H1 (cell line): ENCODE results near the gene PDE4B. TPM values are rescaled to one million over a fixed set of nuclear protein-coding genes. Genes with fewer than 3 reads are reported as not detected.

Experiments
- CTCF ChIA-PET: fragments of 300-600 bp; sonication (Branson Sonifier 250); formaldehyde crosslinking; loops from one replicate; lab custom pipeline; 2021; ENCODE audit not compliant: partially characterized antibody; lab: Charles Lee
- POLR2A ChIA-PET: fragments of 300-600 bp; sonication (Branson Sonifier 250); formaldehyde crosslinking; loops from one replicate; lab custom pipeline; 2021; ENCODE audit warnings: inconsistent platforms; ENCODE audit not compliant: partially characterized antibody; lab: Charles Lee
- DNase-seq, 2 experiments: peaks; one replicate each; pipeline versions ENCODE4 v3.0.0 to v3.0.0-alpha.2; 2010 to 2022; ENCODE audit warnings: low spot score in 2 of 2, low read depth in 1 of 2, mixed read lengths in 1 of 2
- FAIRE-seq: peaks from 2 replicates; lab custom pipeline; 2011; peaks lifted over from hg19 to GRCh38; lab: Jason Lieb, UNC
- H2AFZ ChIP-seq: 2 replicates; pipeline ENCODE4 v1.8.1; 2012; ENCODE audit warnings: low read length, inconsistent platforms
- H2AK5ac ChIP-seq: 2 replicates; pipeline ENCODE4 v1.6.1; 2013; ENCODE audit warnings: low read depth, low read length
- H2BK120ac ChIP-seq: replicated peaks from 2 replicates; pipeline ENCODE3; 2013; ENCODE audit warnings: low read depth, low read length, inconsistent platforms
- H2BK12ac ChIP-seq: 2 replicates; pipeline ENCODE4 v1.6.1; 2013; ENCODE audit warnings: low read depth, low read length
- H2BK15ac ChIP-seq: 2 replicates; pipeline ENCODE4 v1.6.1; 2013; ENCODE audit warnings: low read length
- H2BK20ac ChIP-seq: 2 replicates; pipeline ENCODE4 v1.6.1; 2013; ENCODE audit warnings: low read length
- H2BK5ac ChIP-seq: 2 replicates; pipeline ENCODE4 v1.6.1; 2013; ENCODE audit warnings: low read depth, low read length
- H3K14ac ChIP-seq: 2 replicates; pipeline ENCODE4 v1.6.1; 2013; ENCODE audit warnings: inconsistent platforms; ENCODE audit not compliant: insufficient read length
- H3K18ac ChIP-seq: 2 replicates; pipeline ENCODE4 v1.6.1; 2013; ENCODE audit warnings: low read length; ENCODE audit errors: extremely low read depth
- H3K23ac ChIP-seq: 2 replicates; pipeline ENCODE4 v1.6.1; 2013; ENCODE audit warnings: inconsistent platforms; ENCODE audit not compliant: insufficient read length
- H3K23me2 ChIP-seq: 2 replicates; pipeline ENCODE4 v1.6.1; 2013; ENCODE audit warnings: low read depth, low read length
- H3K27ac ChIP-seq: 2 replicates; pipeline ENCODE4 v1.6.1; 2011; ENCODE audit warnings: low read depth, low read length, inconsistent platforms
- H3K27me3 ChIP-seq, 4 experiments: replicated peaks in 1 of 4; 1 replicate in 1 of 4; 2 replicates in 3 of 4; pipeline versions ENCODE4 v1.6.1 to v1.8.1; 2011 to 2013; ENCODE audit warnings: low read length in 3 of 4, mild to moderate bottlenecking in 3 of 4, inconsistent platforms in 2 of 4, mixed read lengths in 2 of 4, moderate library complexity in 1 of 4; ENCODE audit not compliant: control insufficient read depth in 3 of 4, insufficient read depth in 3 of 4; ENCODE audit errors: extremely low read depth in 1 of 4
- H3K36me3 ChIP-seq, 4 experiments: 2 replicates each; pipeline versions ENCODE4 v1.6.1 to v1.8.1; 2011 to 2013; ENCODE audit warnings: mild to moderate bottlenecking in 4 of 4, low read length in 3 of 4, moderate library complexity in 2 of 4, control low read depth in 1 of 4, inconsistent platforms in 1 of 4; ENCODE audit not compliant: insufficient read depth in 4 of 4, control insufficient read depth in 2 of 4
- H3K4ac ChIP-seq: replicated peaks from 2 replicates; pipeline ENCODE3; 2013; ENCODE audit warnings: low read length, low read depth, mixed read lengths, inconsistent platforms; ENCODE audit not compliant: insufficient read length
- H3K4me1 ChIP-seq, 4 experiments: replicated peaks in 1 of 4; 1 replicate in 1 of 4; 2 replicates in 3 of 4; pipeline versions ENCODE4 v1.6.1 to v1.8.1; 2011 to 2013; ENCODE audit warnings: low read length in 3 of 4, inconsistent platforms in 2 of 4, mixed read lengths in 1 of 4; ENCODE audit not compliant: insufficient read depth in 4 of 4, control insufficient read depth in 3 of 4
- H3K4me2 ChIP-seq, 2 experiments: 2 replicates each; pipeline versions ENCODE4 v1.6.1 to v1.8.1; 2011 to 2013; ENCODE audit warnings: low read depth in 2 of 2, low read length in 2 of 2, control low read depth in 1 of 2, inconsistent platforms in 1 of 2, mild to moderate bottlenecking in 1 of 2; ENCODE audit not compliant: insufficient read depth in 1 of 2
- H3K4me3 ChIP-seq, 4 experiments: fragments of 200-600, 300-600 bp in 1 of 4; sonication (generic), shearing (Covaris generic), sonication (Bioruptor Twin) in 1 of 4; 2 replicates each; pipeline versions ENCODE4 v1.5.1 to v1.8.1; 2011 to 2016; ENCODE audit warnings: low read length in 4 of 4, low read depth in 3 of 4, control low read depth in 2 of 4, inconsistent platforms in 2 of 4, mild to moderate bottlenecking in 2 of 4, mixed read lengths in 1 of 4, moderate library complexity in 1 of 4; ENCODE audit not compliant: insufficient read depth in 2 of 4; ENCODE audit errors: extremely low read depth in 1 of 4
- H3K56ac ChIP-seq: replicated peaks from 2 replicates; pipeline ENCODE3; 2013; ENCODE audit warnings: low read depth, mild to moderate bottlenecking, mixed read lengths, low read length, inconsistent platforms; ENCODE audit not compliant: insufficient read length
- H3K79me1 ChIP-seq: 2 replicates; pipeline ENCODE4 v1.6.1; 2013; ENCODE audit warnings: low read depth, low read length, control low read depth
- H3K79me2 ChIP-seq, 2 experiments: 2 replicates each; pipeline versions ENCODE4 v1.6.1 to v1.8.1; 2012 to 2013; ENCODE audit warnings: low read length in 2 of 2, mild to moderate bottlenecking in 2 of 2, inconsistent platforms in 1 of 2; ENCODE audit not compliant: insufficient read depth in 2 of 2, control insufficient read depth in 1 of 2
- H3K9ac ChIP-seq, 4 experiments: replicated peaks in 1 of 4; 1 replicate in 1 of 4; 2 replicates in 3 of 4; pipeline versions ENCODE4 v1.6.1 to v1.8.1; 2011 to 2013; ENCODE audit warnings: low read depth in 3 of 4, low read length in 3 of 4, control low read depth in 2 of 4, mild to moderate bottlenecking in 2 of 4, moderate library complexity in 2 of 4, inconsistent platforms in 1 of 4; ENCODE audit errors: extremely low read depth in 1 of 4
- H3K9me3 ChIP-seq, 2 experiments: 2 replicates each; pipeline versions ENCODE4 v1.6.1 to v1.8.1; 2012 to 2013; ENCODE audit warnings: mild to moderate bottlenecking in 2 of 2, moderate library complexity in 2 of 2, control low read depth in 1 of 2, inconsistent platforms in 1 of 2, low read depth in 1 of 2, low read length in 1 of 2, mixed read lengths in 1 of 2; ENCODE audit not compliant: insufficient read depth in 2 of 2
- H4K20me1 ChIP-seq, 2 experiments: replicated peaks in 1 of 2; 2 replicates each; pipeline versions ENCODE3 to v1.8.1; 2011 to 2013; ENCODE audit warnings: inconsistent platforms in 2 of 2, low read length in 2 of 2, mild to moderate bottlenecking in 1 of 2; ENCODE audit not compliant: insufficient read depth in 2 of 2, control insufficient read depth in 1 of 2
- H4K5ac ChIP-seq: 2 replicates; pipeline ENCODE4 v1.6.1; 2013; ENCODE audit warnings: low read length, low read depth, mixed read lengths, inconsistent platforms; ENCODE audit not compliant: insufficient read length
- H4K8ac ChIP-seq: 2 replicates; pipeline ENCODE4 v1.8.0; 2013; ENCODE audit warnings: mild to moderate bottlenecking, moderate library complexity, low read length, inconsistent platforms; ENCODE audit not compliant: insufficient read depth; ENCODE audit errors: extremely low read depth
- H4K91ac ChIP-seq: replicated peaks from 2 replicates; pipeline ENCODE3; 2013; ENCODE audit warnings: low read length, mixed read lengths, inconsistent platforms; ENCODE audit not compliant: insufficient read length
- BACH1 ChIP-seq: IDR thresholded peaks from 2 replicates; pipeline ENCODE4 v1.6.1; 2012; ENCODE audit warnings: low read length, improper control_type of control experiment
- BCL11A ChIP-seq, 2 experiments: IDR thresholded peaks; one replicate each; pipeline ENCODE4 v1.6.1; 2011; ENCODE audit warnings: low read depth in 2 of 2, low read length in 2 of 2, mild to moderate bottlenecking in 2 of 2
- CREB1 ChIP-seq: IDR thresholded peaks from 2 replicates; pipeline ENCODE4 v1.6.1; 2012; ENCODE audit warnings: inconsistent platforms
- KDM5A ChIP-seq: fragments of 200-600 bp; IDR thresholded peaks from 2 replicates; pipeline ENCODE4 v1.7.1; 2012; ENCODE audit warnings: mild to moderate bottlenecking, low read length, inconsistent platforms, mixed read lengths
- POU5F1 ChIP-seq: IDR thresholded peaks from 2 replicates; pipeline ENCODE4 v1.6.1; 2011; ENCODE audit warnings: low read depth, mild to moderate bottlenecking, low read length, moderate library complexity
- RBBP5 ChIP-seq: IDR thresholded peaks from 2 replicates; pipeline ENCODE4 v1.7.1; 2012; ENCODE audit warnings: low read depth, mild to moderate bottlenecking, inconsistent platforms, low read length, moderate library complexity, borderline replicate concordance
- SAP30 ChIP-seq: fragments of 300-600 bp; sonication (generic); IDR thresholded peaks from 2 replicates; pipeline ENCODE4 v1.7.1; 2012; ENCODE audit warnings: low read length, moderate library complexity, mild to moderate bottlenecking, inconsistent platforms; ENCODE audit not compliant: insufficient read depth, insufficient replicate concordance
- SP1 ChIP-seq: IDR thresholded peaks from 2 replicates; pipeline ENCODE4 v1.6.1; 2011; ENCODE audit warnings: low read depth, low read length
- WGBS, 2 experiments: shearing (Covaris generic) in 1 of 2; methylation state at CpG; one replicate each; pipeline versions ENCODE4 v1.1.6 to v1.1.7; 2013 to 2015; ENCODE audit warnings: low lambda C conversion rate in 2 of 2, mixed read lengths in 2 of 2, inconsistent platforms in 1 of 2, low coverage in 1 of 2, missing lambda C conversion rate in 1 of 2; ENCODE audit not compliant: insufficient replicate concordance in 2 of 2, insufficient coverage in 1 of 2, insufficient read length in 1 of 2; ENCODE audit errors: extremely low coverage in 1 of 2, missing lambda C conversion rate in 1 of 2; 5-methylcytosine and 5-hydroxymethylcytosine counted together
- polyA plus RNA-seq, 7 experiments: library from polyadenylated mRNA; depleted of rRNA in 3 of 7; stranded (reverse) in 5 of 7; unstranded in 2 of 7; fragments of >200 nt in 5 of 7; fragments of 200-250 nt in 2 of 7; gene quantifications; 1 replicate in 5 of 7; 2 replicates in 1 of 7; 4 replicates in 1 of 7; pipeline versions ENCODE4 v1.2.1 to v1.2.3, GENCODE V29; 2011 to 2013; ENCODE audit warnings: missing spikeins in 2 of 7, mixed read lengths in 2 of 7
- total RNA-seq: library from RNA; stranded (reverse); fragmentation: NEBNext Ultra II Directional; extraction: Animal tissue kit (Norgen Biotek cat#: 25700); gene quantifications from 2 replicates; pipeline ENCODE4 v1.2.1, GENCODE V29; 2021

The PDE4B gene
- total and polyA plus RNA-seq, 2 of the 8 experiments (the other 6 are each of a cell fraction or from before 2014, with no cell fraction given), result 5.0 to 15.1 TPM

DNA sequence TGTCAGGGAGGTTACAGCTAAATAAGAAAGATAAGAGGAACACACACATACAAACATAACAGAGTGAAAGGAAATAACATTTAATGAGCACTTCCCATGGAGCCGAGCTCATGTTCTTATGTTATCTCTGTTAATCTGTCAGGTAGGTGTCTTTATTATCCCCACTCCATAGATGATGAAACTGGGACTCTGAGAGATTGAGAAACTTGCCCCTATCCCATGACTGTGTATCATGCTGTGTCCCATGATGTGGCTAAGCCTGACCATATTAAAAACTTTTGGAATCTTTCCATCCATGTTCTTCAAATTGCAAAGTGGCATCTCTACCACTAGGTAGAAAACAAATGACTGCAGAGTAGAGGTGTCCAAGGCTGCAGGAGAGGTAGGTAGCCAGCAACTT, 456.1 kb downstream of the PDE4B start:
- Histone ChIP-seq H3K79me2 (no peaks in the 10 kb centered on the region), H2BK120ac (no peak overlapping the region), H3K4ac (no peak overlapping the region), H2AK5ac (no peak overlapping the region), H2BK5ac (no peak overlapping the region), H2BK15ac (no peak overlapping the region), H3K27me3 (no peaks in the 10 kb centered on the region), H3K36me3 (no peaks in the 10 kb centered on the region), H2AFZ (no peak overlapping the region), H2BK20ac (no peak overlapping the region), H2BK12ac (no peak overlapping the region), H4K5ac (no peak overlapping the region), H3K23me2 (no peaks in the 10 kb centered on the region), H3K4me2 (no peak overlapping the region), H4K91ac (no peak overlapping the region), H3K4me3 (no peak overlapping the region), H4K8ac (no peak overlapping the region), H3K18ac (no peak overlapping the region), H4K20me1 (no peaks in the 10 kb centered on the region), H3K9ac (no peak overlapping the region), H3K23ac (no peak overlapping the region), H3K27ac (no peak overlapping the region), H3K14ac (no peak overlapping the region), H3K56ac (no peak overlapping the region)
- FAIRE-seq (no peak), DNase-seq (no peak)
- CTCF ChIA-PET, result interaction anchor here (0.6 to 18.4 kb wide), 10 partner anchors 6 to 455 kb away, joined by 3 to 273 read pairs (median 4); no protein-coding TSS in a partner anchor
- 88% methylated on average over 1 of the region's 1 CpG; no CpG with 5 or more reads in 1 of the 2 experiments for WGBS, 2 experiments
- TF ChIP-seq SP1 (no peak), SAP30 (no peak), BACH1 (no peak), KDM5A (no peak), CREB1 (no peak), BCL11A (IDR thresholded peaks at IDR 0.05; ENCODE audit: low read depth in 2 of 2, low read length in 2 of 2) (no peak), RBBP5 (no peak), POU5F1 (no peak)
- TF ChIP-seq, all 59 proteins: peak for 0
- Histone ChIP-seq H3K4me1 (no peaks in the 10 kb centered on the region), H3K9me3 (no peaks in the 10 kb centered on the region), H3K79me1 (no peaks in the 10 kb centered on the region)
- POLR2A ChIA-PET, result no interaction called here
